Astrocyte of the cerebellum (primary cell): ENCODE results near the gene PBX3.

Experiments
- DNase-seq: peaks from one replicate; pipeline ENCODE4 v3.0.0-alpha.2; 2011; ENCODE audit warnings: low read depth
- H3K4me3 ChIP-seq: 2 replicates; pipeline ENCODE4 v1.5.1; 2011; ENCODE audit warnings: mild to moderate bottlenecking, low read depth, low read length, moderate library complexity
- CTCF ChIP-seq: IDR thresholded peaks from 2 replicates; pipeline ENCODE4 v1.5.1; 2012; ENCODE audit warnings: low read length, low read depth, moderate library complexity, mild to moderate bottlenecking; ENCODE audit errors: missing control alignments
- in situ Hi-C: cut with HindIII; loops from 2 replicates; pipeline ENCODE4 v1.10.0; 2017; ENCODE audit warnings: low sequenced_read_pairs

The PBX3 gene

GRCh38 chr9:125920402-125920801, 173.2 kb downstream of the PBX3 start:
- DNase-seq: no peak
- no peak for TF ChIP-seq CTCF
- in situ Hi-C loops: no loop called here
- H3K4me3 ChIP-seq: no peak overlapping the region

- H3K4me3 ChIP-seq: no peak overlapping the region
- in situ Hi-C loops: no loop called here
- DNase-seq: no peak
- no peak for TF ChIP-seq CTCF
These were observed 175.7 kb downstream of the PBX3 start for GRCh38 chr9:125922854-125923253.

- TF ChIP-seq CTCF: no peak
- no peak for DNase-seq
- no peak overlapping the region for H3K4me3 ChIP-seq
- in situ Hi-C loops: no loop called here
These were observed 177.2 kb downstream of the PBX3 start for GRCh38 chr9:125924351-125924750.

- in situ Hi-C loops: no loop called here
- DNase-seq: no peak
- TF ChIP-seq CTCF: no peak
- no peak overlapping the region for H3K4me3 ChIP-seq
These were observed 179.8 kb downstream of the PBX3 start for GRCh38 chr9:125926936-125927335.

DNA sequence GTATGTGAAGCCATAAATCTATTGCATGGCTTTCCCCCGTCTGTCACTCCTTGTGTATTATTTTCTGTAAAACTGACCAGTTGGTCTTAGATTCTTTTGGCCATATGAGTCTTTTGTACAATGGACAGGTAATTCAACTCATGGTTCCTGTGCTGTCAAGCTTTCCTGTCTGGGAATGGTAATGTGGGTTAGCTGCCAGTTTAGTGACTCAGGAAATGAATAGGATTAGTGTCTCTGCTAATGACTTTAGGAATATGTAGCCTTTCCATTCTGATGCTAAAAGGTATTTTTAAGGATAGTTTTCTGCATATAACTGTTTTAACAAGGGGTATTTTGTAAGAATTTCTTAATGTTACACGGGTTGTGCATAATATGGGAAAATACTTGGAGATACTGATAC, 182.7 kb downstream of the PBX3 start:
- TF ChIP-seq CTCF: no peak
- in situ Hi-C loops: no loop called here
- no peak for DNase-seq
- H3K4me3 ChIP-seq: no peak overlapping the region

DNA sequence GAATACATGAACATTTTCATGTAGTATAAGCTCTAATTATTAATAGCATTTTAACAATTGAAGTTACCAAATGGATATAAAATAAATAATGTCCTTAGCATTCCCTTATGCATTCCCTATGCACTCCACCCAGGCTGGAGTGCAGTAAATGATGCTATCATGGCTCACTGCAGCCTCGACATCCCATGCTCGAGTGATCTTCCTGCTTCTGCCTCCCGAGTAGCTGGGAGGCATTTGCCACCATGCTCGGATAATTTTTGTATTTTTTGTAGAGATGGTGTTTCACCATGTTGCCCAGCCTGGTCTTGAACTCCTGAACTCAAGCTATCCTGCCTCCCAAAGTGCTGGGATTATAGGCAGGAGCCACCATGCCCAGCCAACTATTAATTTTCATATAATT, 184.0 kb downstream of the PBX3 start:
- DNase-seq: no peak
- no peak overlapping the region for H3K4me3 ChIP-seq
- in situ Hi-C loops: no loop called here
- no peak for TF ChIP-seq CTCF

GRCh38 chr9:125932012-125932411, 184.8 kb downstream of the PBX3 start:
- in situ Hi-C loops: no loop called here
- peak; percentile 99 for DNase-seq
- no peak for TF ChIP-seq CTCF
- H3K4me3 ChIP-seq: no peak overlapping the region
